Neutrophil (primary cell): Measurements from ENCODE around the gene KIFC3.

Experiments used
- H3K27ac ChIP-seq: fragments of 200-600 bp; sonication (generic); 2 replicates; pipeline ENCODE4 v1.5.1; 2016; ENCODE audit warnings: mild to moderate bottlenecking, moderate library complexity
- H3K27me3 ChIP-seq: fragments of 200-600 bp; sonication (generic); 2 replicates; pipeline ENCODE4 v1.6.0; 2016; ENCODE audit warnings: mild to moderate bottlenecking
- H3K36me3 ChIP-seq: fragments of 200-600 bp; sonication (generic); 2 replicates; pipeline ENCODE4 v1.5.1; 2017
- H3K4me1 ChIP-seq, 2 experiments: fragments of 200-600 bp in 1 of 2; sonication (generic) in 1 of 2; 1 replicate in 1 of 2; 2 replicates in 1 of 2; pipeline versions ENCODE4 v1.5.1 to v1.6.1; 2013 to 2016; ENCODE audit warnings: low read depth in 1 of 2, low read length in 1 of 2, mild to moderate bottlenecking in 1 of 2, moderate library complexity in 1 of 2; ENCODE audit not compliant: control insufficient read depth in 1 of 2, insufficient read depth in 1 of 2
- H3K4me3 ChIP-seq, 2 experiments: fragments of 200-600 bp in 1 of 2; sonication (generic) in 1 of 2; 1 replicate in 1 of 2; 2 replicates in 1 of 2; pipeline ENCODE4 v1.5.1; 2013 to 2016; ENCODE audit warnings: low read depth in 1 of 2, low read length in 1 of 2, mild to moderate bottlenecking in 1 of 2, moderate library complexity in 1 of 2
- H3K9me3 ChIP-seq: fragments of 200-600 bp; sonication (generic); 2 replicates; pipeline ENCODE4 v1.5.1; 2016
- CTCF ChIP-seq: fragments of 200-600 bp; sonication (generic); IDR thresholded peaks from 2 replicates; pipeline ENCODE4 v1.5.1; 2016; ENCODE audit warnings: antibody characterized with exemption

KIFC3 gene

GRCh38 chr16:57794849-57795430 is 7.4 kb downstream of the KIFC3 start:
- no peaks in the 10 kb centered on the region for H3K9me3 ChIP-seq
- peaks cover 30% of the 10 kb centered on the region for H3K27me3 ChIP-seq
- H3K36me3 ChIP-seq = no peaks in the 10 kb centered on the region
- H3K4me1 ChIP-seq = peaks cover 9 to 11% of the 10 kb centered on the region in 2 experiments
- no peak overlapping the region for H3K27ac ChIP-seq
- TF ChIP-seq CTCF = no peak
- no peak overlapping the region for H3K4me3 ChIP-seq

GRCh38 chr16:57791893-57792461 is 10.3 kb downstream of the KIFC3 start:
- TF ChIP-seq CTCF = no peak
- no peaks in the 10 kb centered on the region for H3K4me1 ChIP-seq
- H3K36me3 ChIP-seq = no peaks in the 10 kb centered on the region
- H3K4me3 ChIP-seq = no peak overlapping the region
- peaks cover under 1% of the 10 kb centered on the region for H3K27me3 ChIP-seq
- H3K9me3 ChIP-seq = no peaks in the 10 kb centered on the region
- no peak overlapping the region for H3K27ac ChIP-seq

DNA sequence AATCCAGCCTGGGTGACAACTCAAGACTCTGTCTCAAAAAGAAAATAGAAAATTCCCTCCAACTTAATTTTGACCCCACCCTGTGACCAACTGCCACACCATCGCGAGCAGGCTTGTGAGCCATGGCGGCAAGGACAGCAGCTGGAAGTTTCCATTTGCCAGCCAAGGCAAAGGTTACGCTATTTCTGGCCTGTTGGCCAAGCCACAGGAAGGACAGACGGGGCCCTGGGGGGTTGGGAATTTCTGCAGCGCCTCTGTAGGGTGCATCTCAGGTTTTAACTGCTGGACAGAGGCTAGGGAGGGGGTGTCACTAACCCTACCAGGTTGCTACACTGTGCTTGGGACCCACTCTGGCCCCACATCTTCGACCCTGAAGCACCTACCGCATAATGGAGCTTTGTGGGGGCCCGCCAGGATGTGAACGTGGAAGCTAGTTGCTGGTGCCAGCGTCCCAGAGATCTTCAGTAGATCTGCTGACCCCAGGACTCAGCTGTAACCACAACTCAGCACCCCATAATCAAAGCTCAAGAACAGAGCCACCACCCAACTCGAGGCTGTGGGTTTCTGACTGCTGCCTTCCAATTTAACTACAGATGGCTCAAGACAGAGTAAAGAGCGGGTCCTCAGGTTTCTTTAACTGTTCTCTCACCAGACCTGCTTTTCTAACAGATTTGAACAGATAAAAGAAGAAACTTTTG is 10.9 kb downstream of the KIFC3 start:
- Histone ChIP-seq H3K4me3 (no peak overlapping the region), H3K36me3 (no peaks in the 10 kb centered on the region), H3K27me3 (no peaks in the 10 kb centered on the region), H3K27ac (no peak overlapping the region), H3K9me3 (no peaks in the 10 kb centered on the region), H3K4me1 (no peaks in the 10 kb centered on the region)
- no peak for TF ChIP-seq CTCF

DNA sequence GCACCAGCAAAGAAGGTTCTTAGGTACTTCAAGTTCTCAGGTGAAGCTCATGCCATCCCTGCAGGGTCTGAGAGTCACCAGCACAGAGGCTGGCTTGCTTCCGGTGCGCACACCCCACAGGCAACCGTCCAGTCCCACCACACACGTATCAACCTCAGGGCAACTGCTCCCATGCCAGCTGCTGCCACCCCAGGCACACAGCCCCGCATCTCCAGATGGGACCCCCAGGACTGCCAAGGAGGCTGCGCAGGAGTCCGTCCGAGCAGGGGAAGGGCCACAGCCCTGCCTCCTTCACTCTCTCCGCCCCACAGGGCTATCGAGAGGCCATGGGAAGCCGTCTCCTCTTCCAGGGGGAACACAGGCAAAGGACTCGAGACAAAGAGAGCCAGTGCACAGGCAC is 13.3 kb downstream of the KIFC3 start:
- H3K36me3 ChIP-seq = no peaks in the 10 kb centered on the region
- TF ChIP-seq CTCF = no peak
- H3K4me1 ChIP-seq = no peaks in the 10 kb centered on the region
- no peaks in the 10 kb centered on the region for H3K27me3 ChIP-seq
- H3K27ac ChIP-seq = no peak overlapping the region
- no peaks in the 10 kb centered on the region for H3K9me3 ChIP-seq
- H3K4me3 ChIP-seq = no peak overlapping the region

GRCh38 chr16:57788252-57788841 is 13.9 kb downstream of the KIFC3 start:
- Histone ChIP-seq H3K27ac (no peak overlapping the region), H3K4me3 (no peak overlapping the region), H3K9me3 (no peaks in the 10 kb centered on the region), H3K36me3 (no peaks in the 10 kb centered on the region), H3K27me3 (no peaks in the 10 kb centered on the region), H3K4me1 (no peaks in the 10 kb centered on the region)
- no peak for TF ChIP-seq CTCF
